Measurements from ENCODE around the gene OMP.

OMP gene

DNA sequence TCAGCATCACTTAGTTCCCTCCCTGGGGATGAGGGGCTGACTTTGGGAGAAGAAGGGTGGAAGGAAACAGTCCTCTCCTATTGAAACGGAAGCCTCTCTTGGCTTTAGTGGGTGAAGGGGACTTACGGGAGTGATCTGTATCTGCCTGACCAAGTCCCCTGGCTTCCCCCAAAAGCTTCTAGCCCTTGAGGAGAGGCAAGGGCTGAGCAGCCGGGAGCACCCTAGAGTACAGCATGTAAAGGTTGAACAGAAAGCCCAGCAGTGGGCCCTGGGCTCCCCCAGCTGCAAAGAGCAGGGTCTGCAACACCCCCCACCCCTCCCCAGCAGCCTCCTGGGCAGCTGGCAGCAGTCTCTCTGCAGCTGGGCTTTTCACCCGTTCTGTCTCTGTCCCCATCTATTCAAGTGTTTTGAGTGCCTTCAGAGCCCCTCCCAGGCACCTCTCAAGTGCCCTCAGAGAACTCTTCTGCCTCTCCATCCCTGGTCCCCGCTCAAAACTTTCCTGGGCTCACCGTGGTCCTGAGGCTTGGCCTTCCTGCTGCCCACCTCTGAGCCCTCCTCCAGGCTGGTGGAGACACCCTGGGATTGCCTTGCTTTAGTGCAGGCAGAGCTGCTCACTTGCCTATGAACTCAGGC lies 33.2 kb upstream of the OMP start:
- no peak for DNase-seq (ENCODE audit: low read depth, low spot score)

DNA sequence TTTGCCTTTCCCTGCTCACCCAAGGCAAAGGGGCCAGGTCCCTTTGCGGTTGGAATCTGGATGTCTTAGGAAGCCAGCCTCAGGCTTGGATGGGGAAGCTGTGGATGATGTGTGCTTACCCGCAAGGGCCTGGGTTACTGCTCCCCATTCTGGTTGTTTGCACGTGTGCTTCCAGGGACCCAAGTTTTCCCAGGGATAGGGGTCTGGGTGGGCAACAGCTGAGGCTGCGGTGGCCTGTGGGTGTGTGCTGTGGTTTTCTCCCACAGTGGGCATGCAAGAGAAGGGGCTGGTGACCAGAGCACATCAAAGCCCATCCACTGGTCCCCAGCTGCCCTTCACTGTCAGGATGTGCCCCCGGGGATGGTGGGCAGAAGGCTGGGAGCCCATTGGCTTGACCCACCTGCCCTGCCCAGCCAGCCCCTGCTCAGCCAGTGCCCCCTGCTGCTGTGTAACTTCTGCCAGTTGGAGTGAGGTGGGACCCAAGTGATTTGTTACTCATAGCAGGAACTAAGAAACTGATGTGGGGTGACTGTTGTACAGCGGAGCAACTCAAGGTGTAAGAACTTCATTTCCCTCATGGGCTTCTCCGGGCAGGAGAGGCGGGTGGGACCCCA lies 32.6 kb upstream of the OMP start:
- no peak for DNase-seq (ENCODE audit: low read depth, low spot score)

DNA sequence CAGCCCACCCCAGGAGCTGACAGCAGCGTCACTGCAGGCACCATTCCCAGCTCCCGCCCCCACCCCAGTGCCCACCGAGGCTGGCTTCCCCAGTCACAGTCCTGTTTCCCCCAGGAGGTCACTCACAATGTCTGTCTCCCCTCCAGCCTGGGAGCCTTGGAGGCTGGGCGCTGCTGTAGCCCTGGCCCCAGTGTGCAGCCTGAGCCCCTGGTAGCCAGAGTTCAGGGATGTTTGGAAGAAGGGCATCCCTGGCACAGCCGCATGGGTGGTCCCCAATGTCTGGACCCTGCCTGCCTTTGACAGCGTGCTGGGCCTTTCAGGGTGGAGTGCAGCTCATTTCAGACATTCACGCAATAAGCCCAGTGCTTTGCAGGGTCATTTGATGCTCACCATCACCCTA lies 31.6 kb upstream of the OMP start:
- DNase-seq (ENCODE audit: low read depth, low spot score), result no peak

DNA sequence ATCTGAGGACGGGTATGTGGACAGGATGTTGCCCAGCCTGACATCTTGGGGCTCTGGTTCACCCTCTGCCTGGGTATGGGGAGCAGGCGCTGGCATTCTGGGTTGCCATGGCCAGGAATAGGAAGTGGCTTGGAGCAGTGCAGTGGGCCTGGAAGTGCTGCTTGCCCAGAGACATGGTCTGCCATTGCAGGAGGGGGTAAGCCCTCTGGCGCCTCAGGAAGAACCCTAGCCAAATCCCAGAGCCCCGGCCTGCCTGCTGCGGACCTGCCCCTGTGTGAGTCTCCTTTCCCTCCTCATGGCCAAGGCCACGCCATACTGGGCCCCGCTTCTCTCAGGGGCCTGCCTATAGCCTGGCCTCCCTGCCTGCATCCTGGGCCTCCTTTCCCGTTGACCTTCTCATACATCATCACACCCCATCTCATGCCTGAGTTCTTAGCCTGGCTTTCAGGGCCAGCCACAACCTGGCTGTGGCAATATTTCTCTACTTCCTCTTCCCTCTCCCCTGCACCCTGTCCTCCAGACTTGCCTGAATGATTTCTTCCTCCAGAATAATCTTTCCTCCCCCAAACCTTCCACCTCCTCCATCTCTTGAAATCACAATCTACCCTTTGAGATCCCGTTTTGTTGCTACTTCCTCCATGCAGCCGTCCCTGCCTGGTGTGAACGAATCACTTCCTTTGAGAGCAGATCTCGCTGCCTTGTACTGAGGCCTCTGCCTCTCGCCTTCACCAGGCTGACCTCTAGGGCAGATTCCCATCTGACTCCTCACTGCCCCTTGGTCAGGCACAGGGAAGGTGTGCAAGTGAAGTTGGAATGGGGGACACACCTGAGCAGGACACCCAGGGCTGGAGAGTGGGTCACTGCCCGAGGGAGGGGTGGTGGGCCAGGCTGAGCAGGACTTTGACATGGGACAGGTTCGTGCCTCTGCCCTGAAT lies 30.7 kb upstream of the OMP start:
- no peak for DNase-seq (ENCODE audit: low read depth, low spot score)

DNA sequence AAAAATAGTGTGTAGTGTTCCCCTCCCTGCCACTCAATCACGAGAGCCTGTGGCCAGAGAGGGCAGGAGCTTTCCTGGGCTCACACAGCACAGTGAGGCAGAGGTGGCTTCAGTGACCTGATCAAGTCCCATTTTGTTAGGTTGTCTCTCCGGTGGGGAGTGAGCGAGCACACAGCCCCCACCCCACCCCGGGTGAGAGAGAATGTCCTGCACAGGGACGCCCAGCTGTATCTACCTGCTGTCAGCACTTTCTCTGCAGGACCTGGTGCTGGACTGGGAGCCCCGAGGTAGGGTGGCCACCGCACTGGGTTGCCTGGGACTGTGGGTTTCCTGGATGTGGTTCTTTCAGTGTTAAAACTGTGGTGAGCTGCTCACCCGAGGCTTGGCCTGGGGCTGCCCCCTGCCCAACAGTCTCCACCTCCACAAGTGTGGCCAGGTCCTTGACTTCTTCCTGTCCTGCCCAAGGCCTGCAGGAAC lies 29.8 kb upstream of the OMP start:
- DNase-seq (ENCODE audit: low read depth, low spot score), result no peak

DNA sequence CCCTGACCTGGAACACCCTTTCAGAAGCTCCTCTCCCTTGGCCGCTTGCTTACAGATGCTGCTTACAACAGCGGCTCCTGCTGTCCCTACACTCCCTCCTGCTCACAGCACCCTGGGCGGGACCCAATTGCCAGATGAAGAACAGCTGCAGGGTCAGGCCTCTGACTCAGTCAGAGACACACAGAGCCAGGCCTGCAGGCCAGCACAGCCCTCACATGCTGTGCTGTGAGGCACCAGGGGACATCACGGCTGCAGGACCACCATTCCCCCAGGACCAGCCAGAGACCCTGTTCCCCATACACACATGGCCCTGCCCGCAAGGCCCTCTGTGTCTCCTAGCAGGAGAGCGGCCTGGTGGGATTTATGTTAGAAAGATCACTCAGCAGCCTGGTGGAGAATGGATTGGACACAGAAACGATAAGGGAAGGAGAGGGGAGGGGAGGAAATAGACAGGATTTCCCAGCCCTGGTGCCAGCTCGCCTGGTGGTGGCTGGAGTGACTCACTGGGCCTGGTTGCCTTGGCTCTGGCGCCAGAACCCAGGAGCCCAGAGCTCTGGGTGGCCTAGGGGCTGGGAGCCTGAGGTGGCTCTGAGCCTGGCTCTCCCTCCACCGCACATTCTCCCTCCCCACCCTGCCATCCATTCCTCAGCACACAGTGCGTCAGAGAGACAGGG lies 29.2 kb upstream of the OMP start:
- peak; percentile 81 for DNase-seq (ENCODE audit: low read depth, low spot score)

DNA sequence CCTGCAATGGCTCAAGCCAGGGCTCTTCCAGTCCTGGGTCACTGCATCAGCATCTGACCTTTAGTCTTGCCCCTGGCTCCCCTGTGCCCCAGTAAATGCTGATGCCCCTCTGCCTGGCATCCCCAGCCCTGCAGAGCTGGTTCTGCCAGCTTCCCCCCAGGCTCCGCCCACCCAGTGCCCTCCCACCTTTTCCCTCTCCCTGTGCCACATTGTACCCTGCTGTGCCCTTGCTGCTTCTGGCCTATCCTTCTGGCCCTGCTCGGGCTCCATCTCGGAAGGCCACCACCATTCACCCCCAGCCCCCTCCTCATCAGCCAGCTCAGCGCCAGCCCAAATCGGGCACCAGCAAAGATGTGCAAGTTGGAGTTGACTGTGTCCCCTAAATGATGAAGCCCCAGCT lies 28.4 kb upstream of the OMP start:
- no peak for DNase-seq (ENCODE audit: low read depth, low spot score)

DNA sequence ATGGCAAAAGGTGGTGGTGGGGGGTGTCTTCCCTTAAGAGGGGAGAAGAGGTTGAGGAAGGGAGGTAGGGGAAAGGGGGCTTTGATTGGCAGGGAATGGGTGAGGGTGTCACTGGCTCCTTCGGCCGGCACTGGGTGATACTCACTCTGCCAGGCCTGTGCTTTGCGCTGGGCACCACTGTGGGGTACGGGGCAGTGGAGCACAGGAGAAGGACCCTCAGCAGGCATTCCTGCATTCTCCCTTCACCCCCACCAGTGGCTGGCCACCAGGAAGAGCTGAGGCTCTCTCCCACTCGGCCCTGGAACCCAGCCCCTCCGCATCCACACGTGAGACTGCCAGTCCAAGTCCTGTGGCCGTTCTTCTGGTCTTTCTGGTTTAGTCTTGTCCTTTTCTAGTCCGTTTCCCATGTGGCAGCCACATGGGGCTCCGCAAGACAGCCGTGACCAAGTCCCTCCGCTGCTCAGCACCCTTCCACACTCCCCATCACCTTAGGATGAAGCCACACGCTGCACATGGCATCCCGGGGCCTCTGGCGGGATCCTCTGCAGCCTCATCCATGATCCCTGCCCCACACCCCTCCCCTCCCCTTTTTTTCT lies 27.9 kb upstream of the OMP start:
- DNase-seq (ENCODE audit: low read depth, low spot score), result no peak

DNA sequence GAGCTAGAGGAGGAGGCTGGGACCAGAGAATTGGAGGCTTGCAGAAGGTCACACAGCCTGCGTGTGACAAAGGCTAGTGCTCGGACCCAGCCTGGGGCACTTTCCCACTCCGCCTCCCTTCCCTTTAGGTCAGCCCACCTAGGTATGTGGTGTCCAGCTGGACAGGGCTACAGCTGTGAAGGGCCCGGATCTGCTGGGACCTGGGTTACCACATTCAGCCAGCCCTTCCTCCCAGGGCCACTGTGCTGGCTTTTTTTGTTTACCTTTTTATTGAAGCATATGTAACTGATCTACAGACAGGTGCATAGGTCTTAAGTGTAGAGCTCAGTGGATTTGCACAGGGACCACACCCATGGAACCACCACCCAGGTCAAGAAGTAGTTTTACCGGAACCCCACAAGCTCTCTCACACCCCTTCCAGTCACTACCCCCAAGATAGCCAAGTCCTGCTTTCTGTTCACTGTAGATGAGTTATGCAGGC lies 27.2 kb upstream of the OMP start:
- no peak for DNase-seq (ENCODE audit: low read depth, low spot score)

DNA sequence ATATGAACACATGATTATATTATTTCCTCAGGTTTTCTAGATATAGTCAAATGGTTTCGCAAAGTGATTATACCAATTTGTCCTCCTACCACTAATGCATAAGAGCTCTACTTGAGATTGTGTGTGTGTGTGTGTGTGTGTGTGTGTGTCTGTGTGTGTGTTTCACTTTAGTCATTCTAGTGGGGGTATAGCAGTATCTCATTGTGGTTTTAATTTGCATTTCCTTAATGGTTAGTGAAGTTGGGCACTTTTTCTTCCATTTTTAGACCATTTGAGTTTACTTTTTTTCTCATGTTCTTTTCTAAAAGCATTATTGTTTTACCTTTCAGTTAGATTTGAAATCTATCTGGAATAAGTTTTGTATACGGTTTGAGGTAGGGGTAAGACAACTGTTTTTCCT lies 23.0 kb upstream of the OMP start:
- DNase-seq (ENCODE audit: low read depth, low spot score), result no peak

DNA sequence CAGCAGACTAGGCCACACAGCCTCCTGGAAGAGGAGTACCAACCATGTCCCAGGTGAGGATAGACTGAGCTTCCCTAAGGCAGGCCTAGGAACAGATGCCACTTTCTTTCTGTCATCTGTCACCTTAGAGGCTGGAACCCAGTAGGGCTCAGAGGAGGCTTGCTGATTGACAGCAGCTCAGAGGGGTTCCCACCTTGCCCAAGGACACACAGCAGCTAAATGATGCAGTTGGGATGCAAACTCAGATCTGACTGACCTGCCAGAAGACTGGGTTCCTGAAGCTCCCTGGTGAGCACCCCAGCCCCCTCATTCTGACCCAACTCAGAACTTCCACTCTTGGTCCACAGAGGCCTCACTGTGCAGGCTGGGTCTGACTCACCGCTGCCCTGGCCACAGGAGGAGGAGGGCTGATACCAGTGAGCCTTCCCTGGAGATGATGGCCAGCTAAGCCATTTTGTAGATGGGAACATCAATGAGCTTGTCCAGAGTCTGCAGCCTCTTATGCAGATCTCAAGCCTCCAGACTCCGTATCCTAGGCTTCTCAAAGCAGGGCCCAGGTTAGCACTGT lies 21.9 kb upstream of the OMP start:
- DNase-seq (ENCODE audit: low read depth, low spot score), result no peak

DNA sequence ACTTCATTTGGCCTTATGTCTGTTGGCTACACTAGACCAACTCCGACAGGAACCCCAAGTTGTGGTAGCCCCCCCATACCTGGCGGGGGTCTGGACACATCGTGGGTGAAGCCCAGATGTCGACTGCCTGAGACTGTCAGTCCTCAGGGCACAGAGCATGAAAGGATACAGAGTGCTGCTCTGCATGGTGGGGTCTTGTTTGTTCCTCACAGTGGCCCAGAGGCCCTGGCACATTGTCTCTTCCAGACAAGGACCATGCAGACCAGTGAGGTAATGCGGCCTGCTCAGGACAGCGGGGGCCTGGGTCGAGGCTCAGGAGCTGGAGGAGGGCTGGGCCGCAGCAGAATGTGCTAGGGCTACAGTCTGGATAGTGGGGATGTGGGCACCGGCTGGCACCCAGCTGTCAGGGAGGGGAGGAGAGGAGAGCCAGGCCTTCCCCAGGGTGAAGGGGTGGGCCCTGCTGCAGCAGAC lies 21.2 kb upstream of the OMP start:
- DNase-seq (ENCODE audit: low read depth, low spot score), result no peak

DNA sequence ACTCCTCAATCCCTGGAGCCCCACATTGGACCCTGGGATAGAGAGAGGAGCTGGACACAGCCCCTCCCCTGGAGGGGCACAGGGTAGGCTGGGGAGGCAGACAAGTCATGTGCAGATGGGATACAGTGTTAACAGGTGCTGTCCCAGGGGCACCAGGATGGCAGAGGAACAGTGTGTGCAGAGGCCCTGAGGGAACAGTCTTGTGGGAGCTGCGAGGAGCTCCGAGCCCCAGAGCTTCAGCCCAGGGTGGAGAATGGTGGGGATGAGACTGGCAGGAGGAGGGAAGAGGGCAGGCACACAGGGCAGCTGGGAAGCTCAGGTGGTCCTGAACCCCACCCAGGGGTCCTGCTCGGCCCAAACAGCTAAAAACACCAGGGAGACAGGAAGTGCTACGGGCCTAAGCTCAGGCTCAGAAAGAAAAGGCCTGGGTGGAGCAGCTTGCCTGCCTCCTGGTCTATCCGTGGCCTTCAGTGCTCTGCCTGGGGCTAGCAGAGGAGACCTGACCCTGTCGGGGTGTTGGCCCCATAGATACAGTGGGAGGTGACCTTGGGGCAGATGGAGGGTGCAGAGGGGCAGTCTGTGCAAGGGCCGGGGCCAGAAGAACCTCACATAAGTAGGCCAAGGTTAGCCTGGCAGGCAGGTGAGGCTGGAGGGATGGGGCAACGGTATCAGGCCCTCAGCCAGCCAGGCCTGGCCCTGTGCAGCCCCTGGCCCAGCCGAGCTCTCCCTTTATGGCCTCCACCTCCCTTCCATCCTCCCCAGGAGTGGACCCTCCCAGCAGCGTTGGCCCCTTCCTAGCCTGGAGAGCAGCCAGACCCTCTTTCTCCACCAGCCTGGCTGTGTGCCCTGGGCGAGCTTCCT lies 20.4 kb upstream of the OMP start:
- no peak for DNase-seq (ENCODE audit: low read depth, low spot score)

DNA sequence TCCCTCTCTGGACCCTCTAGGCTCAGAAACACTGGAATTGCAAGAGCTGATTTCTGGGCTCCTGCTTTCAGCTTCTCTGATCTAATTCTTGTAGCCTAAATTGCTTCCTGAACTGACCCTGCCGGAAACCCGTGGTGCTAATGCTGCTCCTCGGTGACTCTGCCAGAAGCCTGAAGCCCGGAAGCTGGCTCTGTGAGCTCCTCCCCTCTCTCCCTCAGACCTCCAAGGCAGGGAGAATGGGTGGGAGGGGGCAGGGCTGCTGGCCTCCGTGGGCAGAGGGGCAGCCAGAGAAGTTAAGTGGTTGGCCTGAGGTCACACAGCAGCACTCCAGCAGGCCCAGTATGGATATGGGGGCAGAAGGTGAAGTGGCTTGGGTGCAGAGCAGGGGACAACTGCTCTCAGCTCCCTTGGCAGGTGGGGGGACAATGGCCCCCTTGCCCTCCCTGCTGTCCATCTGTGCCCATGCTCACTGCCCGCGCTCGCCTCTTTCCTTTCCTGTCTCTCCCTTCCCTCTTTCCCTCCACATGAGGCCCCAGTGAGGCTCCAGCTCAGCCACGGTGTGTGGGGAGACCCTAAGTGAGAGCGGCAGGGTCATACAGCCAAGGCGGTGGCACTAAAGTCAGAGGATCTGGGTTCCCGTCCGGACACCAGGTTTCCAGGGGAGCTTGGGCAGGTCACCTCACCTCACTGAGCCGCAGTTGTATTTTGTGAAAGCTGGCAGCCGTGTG lies 19.6 kb upstream of the OMP start:
- no peak for DNase-seq (ENCODE audit: low read depth, low spot score)

DNA sequence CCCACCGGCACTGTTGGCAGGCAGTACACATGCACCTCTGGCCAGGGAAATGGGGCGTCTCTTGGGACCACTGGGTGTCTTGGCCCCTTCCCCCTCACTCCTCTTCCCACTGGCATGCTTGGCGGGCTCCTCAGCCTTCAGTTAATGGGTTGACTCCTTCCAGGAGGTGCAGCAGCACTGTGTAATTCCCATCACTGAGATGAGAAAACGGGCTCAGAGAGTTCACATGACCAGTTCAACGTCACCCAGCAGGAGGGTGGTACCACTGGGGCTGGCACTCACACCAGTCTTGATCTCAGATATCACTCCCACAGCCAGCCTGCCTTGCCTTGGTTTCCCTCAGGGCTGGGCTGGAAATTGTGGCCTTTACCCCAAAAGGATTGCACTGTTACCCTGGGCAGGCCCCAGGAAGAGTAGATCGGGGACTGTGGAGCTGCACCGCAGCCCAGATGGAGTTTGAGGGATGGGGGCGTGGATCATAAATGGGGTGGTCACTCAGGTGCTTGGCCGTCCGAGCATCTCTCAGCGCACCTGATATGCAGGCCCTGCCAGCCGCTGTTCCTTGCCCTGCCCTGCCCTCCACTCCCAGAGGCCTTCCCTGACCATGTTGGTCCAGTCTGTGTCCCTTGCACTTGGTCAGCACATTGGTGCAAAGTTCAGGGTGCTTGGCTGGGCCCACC lies 18.9 kb upstream of the OMP start:
- no peak for DNase-seq (ENCODE audit: low read depth, low spot score)

DNA sequence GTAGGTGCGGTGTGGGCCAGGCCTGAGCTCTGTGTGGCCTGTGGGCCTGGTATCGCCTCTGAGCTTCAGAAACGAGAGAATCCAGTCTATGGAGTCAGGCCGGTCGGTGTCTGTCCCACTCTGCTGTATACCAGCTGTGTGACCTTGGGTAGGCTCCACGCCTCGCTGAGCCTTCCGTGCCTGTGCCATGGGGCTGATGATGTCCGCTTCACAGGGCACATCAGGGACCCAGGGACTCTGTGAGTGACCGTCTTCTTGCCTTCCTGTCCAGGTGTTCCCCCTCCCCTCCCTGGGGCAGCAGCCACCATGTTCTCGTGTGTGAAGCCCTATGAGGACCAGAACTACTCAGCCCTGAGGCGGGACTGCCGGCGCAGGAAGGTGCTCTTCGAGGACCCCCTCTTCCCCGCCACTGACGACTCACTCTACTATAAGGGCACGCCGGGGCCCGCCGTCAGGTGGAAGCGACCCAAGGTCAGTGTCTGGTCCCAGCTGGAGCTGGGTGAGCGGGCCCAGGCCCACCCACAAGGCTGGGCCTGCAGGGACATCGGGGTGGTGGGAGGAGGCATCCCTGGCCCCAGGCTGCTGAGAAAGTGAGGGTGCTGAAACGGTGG lies 18.0 kb upstream of the OMP start:
- no peak for DNase-seq (ENCODE audit: low read depth, low spot score)

DNA sequence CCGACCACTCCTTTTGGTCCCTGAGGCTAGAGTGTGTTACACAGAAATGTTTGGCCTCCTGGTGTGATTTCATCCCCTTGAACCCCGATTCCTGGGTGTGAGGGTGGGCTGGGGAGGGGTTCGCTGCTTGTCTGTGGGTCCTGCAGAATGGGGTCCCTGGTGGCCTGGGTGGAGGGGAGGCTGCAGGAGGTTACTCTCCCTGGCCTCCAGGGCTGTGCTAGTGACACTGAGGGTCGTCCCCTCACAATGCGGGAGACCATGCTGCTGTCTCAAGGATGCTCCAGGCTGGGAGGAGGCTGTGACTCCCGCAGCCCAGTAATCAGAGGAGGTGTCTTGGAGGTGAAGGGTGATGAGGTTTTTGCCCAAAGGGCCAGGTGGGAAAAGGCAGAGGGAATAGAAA lies 17.0 kb upstream of the OMP start:
- DNase-seq (ENCODE audit: low read depth, low spot score), result no peak

Data from brain pericyte (primary cell).